AG08395 (cell line): ENCODE data around the gene GULP1.
"Not testable (repeated sequence)": the region's sequence is repeated elsewhere in the genome, so short reads cannot be mapped to it uniquely, and the experiment has no call there.

ENCODE experiments used
- DNase-seq: peaks from one replicate; pipeline ENCODE4 v3.0.0; 2012; ENCODE audit warnings: mixed read lengths, low spot score

The GULP1 gene

DNA sequence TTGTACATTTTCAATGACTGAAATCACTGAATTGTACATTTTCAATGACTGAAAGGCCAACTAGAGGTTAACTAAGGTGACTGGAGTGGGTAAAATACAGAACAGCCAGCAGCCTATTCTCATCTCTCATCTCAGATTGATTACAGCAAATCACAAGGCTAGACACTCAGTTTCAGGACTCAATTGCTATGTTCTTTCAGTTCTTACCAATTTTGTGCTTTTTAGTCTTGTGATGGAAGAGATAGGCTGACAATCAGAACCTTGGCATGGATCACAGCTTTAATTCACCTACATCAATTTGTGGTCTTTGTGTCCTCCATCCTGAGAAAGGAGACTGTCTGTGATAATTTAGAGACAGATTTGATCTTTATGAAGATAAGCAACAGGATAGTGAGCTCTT is 124.7 kb downstream of the GULP1 start:
- DNase-seq = no peak

- no peak for DNase-seq
Measured at GRCh38 chr2:188422726-188423125, 131.1 kb downstream of the GULP1 start.

DNA sequence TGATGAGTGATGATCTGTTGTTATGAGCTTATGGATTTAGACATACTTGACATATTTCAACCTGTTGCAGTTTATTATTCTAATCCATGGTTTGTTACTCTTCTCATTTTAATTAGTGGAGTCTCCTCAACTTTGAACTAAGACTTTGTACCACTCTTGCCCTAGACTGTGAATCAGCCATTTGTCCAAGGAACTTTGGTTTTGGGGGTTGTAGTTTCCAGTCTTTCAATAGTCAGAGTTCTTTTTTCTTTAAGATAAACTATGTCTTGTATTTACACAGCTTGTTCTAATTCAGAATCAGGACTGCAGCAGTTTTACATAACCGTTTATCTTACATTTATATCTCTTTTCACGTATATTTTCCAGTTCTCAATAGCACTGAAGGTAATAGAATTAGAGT is 133.6 kb downstream of the GULP1 start:
- DNase-seq = no peak

GRCh38 chr2:188426121-188426520 is 134.4 kb downstream of the GULP1 start:
- no peak for DNase-seq

DNA sequence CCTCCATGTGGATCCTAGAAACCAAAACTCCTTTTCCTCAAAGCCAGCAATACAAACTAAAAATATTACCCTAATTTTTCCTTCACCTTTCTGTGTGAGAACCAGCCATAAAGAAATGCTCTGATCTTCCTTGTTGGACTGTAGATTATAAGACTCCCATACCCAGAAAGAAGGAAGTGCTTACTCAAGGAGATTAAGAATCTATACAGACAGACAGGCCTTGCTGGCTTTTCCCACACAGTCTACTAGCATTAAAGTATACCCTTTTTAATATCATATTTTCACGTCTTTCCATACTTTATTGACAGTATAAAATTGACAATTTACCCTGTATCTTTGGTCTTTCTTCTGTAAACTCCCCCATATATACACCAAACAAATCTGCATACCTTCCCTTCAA is 139.0 kb downstream of the GULP1 start:
- no peak for DNase-seq

- DNase-seq = no peak
Measured at GRCh38 chr2:188434018-188434417, 142.3 kb downstream of the GULP1 start.

GRCh38 chr2:188435115-188435514 is 143.4 kb downstream of the GULP1 start:
- DNase-seq = no peak

- DNase-seq = no peak
Measured at GRCh38 chr2:188437537-188437936, 145.9 kb downstream of the GULP1 start.

DNA sequence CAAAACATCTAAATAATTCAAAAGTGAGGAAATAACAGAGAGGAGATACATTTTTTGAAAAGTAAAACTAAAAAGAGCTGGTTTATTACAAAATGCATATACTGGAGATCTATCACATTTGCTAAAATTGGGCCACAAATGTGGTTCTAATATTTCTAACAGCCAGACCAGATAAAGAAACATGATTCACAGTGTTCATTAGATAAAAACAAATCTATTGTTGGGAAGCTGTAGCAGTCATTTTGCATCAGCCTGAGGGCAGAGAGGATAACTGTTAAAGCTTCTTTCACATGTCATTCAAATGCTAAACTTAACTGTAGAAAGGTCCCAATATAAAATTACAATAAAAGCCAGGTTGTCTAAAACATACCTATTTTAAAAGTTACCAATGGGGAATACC is 148.3 kb downstream of the GULP1 start:
- no peak for DNase-seq

GRCh38 chr2:188440849-188441248 is 149.2 kb downstream of the GULP1 start:
- DNase-seq = no peak

- DNase-seq = no peak
Measured at GRCh38 chr2:188441288-188441947, 149.7 kb downstream of the GULP1 start.

- DNase-seq = no peak
Measured at GRCh38 chr2:188443207-188443606, 151.5 kb downstream of the GULP1 start.

DNA sequence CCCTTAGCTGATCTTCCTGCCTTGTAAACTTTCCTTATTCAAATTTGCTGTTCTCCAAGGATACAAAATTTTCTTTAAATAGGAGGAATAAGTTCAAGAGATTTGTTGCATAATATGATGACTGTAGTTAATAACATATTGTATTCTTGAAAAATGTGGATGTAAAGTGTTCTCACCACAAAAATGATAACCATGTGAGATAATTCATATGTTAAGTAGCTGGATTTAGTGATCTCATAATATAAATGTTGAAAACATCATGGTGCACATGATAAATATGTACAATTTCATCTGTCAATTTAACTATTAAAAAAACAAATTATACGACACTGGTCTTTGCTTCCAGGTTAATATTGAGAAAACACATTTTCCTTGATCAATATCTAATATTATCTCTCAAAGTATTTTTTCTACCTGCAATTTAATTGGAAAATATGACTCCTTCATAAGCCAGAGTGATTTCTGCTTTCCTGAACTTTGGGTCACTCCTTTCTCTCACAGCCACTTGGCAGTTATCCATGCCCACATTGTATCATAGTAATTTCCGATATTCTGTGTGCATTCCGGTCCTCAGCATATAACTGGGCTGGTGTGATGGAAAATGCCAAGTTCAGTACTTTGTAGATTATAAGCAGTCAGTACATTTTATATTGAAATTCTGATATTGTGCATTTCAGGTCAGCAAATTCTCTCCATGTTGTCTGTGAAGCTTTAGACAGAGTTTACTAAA is 152.6 kb downstream of the GULP1 start:
- no peak for DNase-seq

DNA sequence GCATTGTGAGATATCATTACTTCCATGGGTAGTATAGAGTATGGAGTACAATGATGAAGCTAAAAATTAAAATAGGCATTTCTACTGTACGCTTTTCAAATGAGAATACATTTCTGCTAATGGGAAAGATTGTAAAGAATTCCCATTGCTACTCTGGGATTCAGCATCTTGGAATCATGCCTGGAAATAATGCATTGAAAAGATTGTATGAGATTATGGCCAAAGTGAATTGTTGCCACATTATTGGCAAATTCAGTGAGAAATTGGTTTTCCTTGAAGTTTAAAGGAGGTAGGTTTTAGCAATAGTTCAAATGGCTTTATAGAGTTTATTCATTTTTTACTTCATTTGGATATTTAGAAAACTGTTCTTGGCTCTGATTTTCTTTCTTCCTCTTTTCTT is 157.9 kb downstream of the GULP1 start:
- DNase-seq = no peak

GRCh38 chr2:188449971-188450370 is 158.3 kb downstream of the GULP1 start:
- DNase-seq = no peak

GRCh38 chr2:188450732-188451483 is 159.2 kb downstream of the GULP1 start:
- peak; percentile 5 for DNase-seq

GRCh38 chr2:188452084-188452483 is 160.4 kb downstream of the GULP1 start:
- DNase-seq = no peak

- DNase-seq = no peak
Measured at GRCh38 chr2:188456114-188456909, 164.6 kb downstream of the GULP1 start.

- no peak for DNase-seq
Measured at GRCh38 chr2:188459061-188459460, 167.4 kb downstream of the GULP1 start.

DNA sequence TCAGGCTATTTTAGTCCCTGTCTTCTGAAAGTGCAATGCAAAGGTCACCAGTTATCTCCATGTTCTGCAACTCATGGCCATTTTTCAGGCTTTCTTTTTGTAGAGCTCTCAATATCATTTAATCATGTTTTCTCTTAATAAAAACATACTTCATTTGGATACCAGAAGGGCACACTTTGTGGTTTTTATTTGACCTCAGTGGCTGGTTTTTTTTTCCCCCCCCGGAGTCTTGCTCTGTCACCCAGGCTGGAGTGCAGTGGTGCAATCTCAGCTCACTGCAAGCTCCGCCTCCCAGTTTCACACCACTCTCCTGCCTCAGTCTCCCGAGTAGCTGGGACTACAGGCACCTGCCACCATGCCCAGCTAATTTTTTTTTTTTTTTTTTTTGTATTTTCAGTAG is 174.4 kb downstream of the GULP1 start:
- DNase-seq = not testable (repeated sequence)

- DNase-seq = no peak
Measured at GRCh38 chr2:188466761-188467160, 175.1 kb downstream of the GULP1 start.

- DNase-seq = no peak
Measured at GRCh38 chr2:188471166-188471565, 179.5 kb downstream of the GULP1 start.
